ENCODE data around the gene NKD1.

DNA sequence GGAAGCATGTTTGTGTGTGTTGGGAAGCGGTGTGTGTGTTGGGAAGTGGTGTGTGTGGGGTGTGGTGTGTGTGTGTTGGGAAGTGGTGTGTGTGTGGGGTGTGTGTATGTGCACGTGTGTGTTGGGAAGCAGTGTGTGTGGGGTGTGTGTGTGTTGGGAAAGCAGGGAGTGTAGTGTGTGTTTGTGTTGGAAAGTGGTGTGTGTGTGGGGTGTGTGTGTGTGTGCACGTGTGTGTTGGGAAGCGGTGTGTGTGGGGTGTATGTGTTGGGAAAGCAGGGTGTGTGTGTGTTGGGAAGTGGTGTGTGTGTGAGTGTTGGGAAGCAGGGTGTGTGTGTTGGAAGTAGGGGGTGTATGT is 144.4 kb downstream of the NKD1 start:
- no peak for TF ChIP-seq CTCF (IDR thresholded peaks at IDR 0.05; ENCODE audit: low read depth, low read length)
- TF ChIP-seq EZH2phosphoT487 (IDR thresholded peaks at IDR 0.05; ENCODE audit: low read depth): no peak
